Keratinocyte (primary cell): ENCODE data around the gene AIP. TPM values are rescaled to one million over a fixed set of nuclear protein-coding genes. Genes with fewer than 3 reads are reported as not detected.
A peak's percentile ranks its signal among the peaks of the same experiment; 100 is the strongest.
"Not testable (repeated sequence)": the region's sequence is repeated elsewhere in the genome, so short reads cannot be mapped to it uniquely, and the experiment has no call there.

ENCODE experiments used
- DNase-seq: peaks from one replicate; pipeline ENCODE4 v3.0.0-alpha.2; 2011; ENCODE audit warnings: low read depth, missing footprints, low spot score
- FAIRE-seq: peaks from 2 replicates; lab custom pipeline; 2011; peaks lifted over from hg19 to GRCh38; lab: Jason Lieb, UNC
- H2AFZ ChIP-seq: 2 replicates; pipeline ENCODE4 v1.6.0; 2012; ENCODE audit warnings: low read length, control low read depth, inconsistent platforms; ENCODE audit not compliant: control insufficient read depth
- H3K27ac ChIP-seq: 2 replicates; pipeline ENCODE4 v1.5.1; 2011; ENCODE audit warnings: low read length; ENCODE audit not compliant: control insufficient read depth, insufficient read depth
- H3K27me3 ChIP-seq: 3 replicates; pipeline ENCODE4 v1.6.0; 2011; ENCODE audit warnings: low read length; ENCODE audit not compliant: control insufficient read depth, insufficient read depth; ENCODE audit errors: extremely low read depth
- H3K36me3 ChIP-seq, 2 experiments: 2 replicates in 1 of 2; 3 replicates in 1 of 2; pipeline ENCODE4 v1.5.1; 2011; ENCODE audit warnings: low read length in 2 of 2, mild to moderate bottlenecking in 1 of 2; ENCODE audit not compliant: control insufficient read depth in 2 of 2, insufficient read depth in 2 of 2; ENCODE audit errors: extremely low read depth in 1 of 2
- H3K4me1 ChIP-seq: 3 replicates; pipeline ENCODE4 v1.5.1; 2011; ENCODE audit warnings: low read length; ENCODE audit not compliant: control insufficient read depth, insufficient read depth; ENCODE audit errors: extremely low read depth
- H3K4me2 ChIP-seq: 3 replicates; pipeline ENCODE4 v1.6.0; 2011; ENCODE audit warnings: low read depth, low read length; ENCODE audit not compliant: control insufficient read depth, insufficient read depth; ENCODE audit errors: extremely low read depth
- H3K4me3 ChIP-seq, 3 experiments: fragments of 200-600 bp in 1 of 3; sonication (generic) in 1 of 3; 2 replicates in 2 of 3; 3 replicates in 1 of 3; pipeline ENCODE4 v1.5.1; 2011 to 2016; ENCODE audit warnings: low read length in 3 of 3, mild to moderate bottlenecking in 3 of 3, control low read depth in 2 of 3, inconsistent platforms in 1 of 3, low read depth in 1 of 3, mixed read lengths in 1 of 3, mixed run types in 1 of 3, moderate library complexity in 1 of 3; ENCODE audit not compliant: control insufficient read depth in 2 of 3, insufficient read depth in 2 of 3; ENCODE audit errors: extremely low read depth in 1 of 3
- H3K79me2 ChIP-seq: 2 replicates; pipeline ENCODE4 v1.6.0; 2012; ENCODE audit warnings: low read length; ENCODE audit not compliant: control insufficient read depth, insufficient read depth
- H3K9ac ChIP-seq: 3 replicates; pipeline ENCODE4 v1.6.0; 2011; ENCODE audit warnings: low read length; ENCODE audit not compliant: control insufficient read depth, insufficient read depth; ENCODE audit errors: extremely low read depth
- H3K9me1 ChIP-seq: 3 replicates; pipeline ENCODE4 v1.6.0; 2011; ENCODE audit warnings: low read length; ENCODE audit not compliant: control insufficient read depth, insufficient read depth; ENCODE audit errors: extremely low read depth
- H3K9me3 ChIP-seq: 2 replicates; pipeline ENCODE4 v1.5.1; 2012; ENCODE audit warnings: low read depth, low read length; ENCODE audit not compliant: control insufficient read depth
- H4K20me1 ChIP-seq: 3 replicates; pipeline ENCODE4 v1.6.0; 2011; ENCODE audit warnings: low read length; ENCODE audit not compliant: control insufficient read depth, insufficient read depth; ENCODE audit errors: extremely low read depth
- EZH2 ChIP-seq: IDR thresholded peaks from one replicate; pipeline ENCODE4 v1.6.1; 2012; ENCODE audit warnings: inconsistent platforms, mild to moderate bottlenecking, low read length, moderate library complexity
- dilution Hi-C: fragments of 300-500 bp; cut with MboI; formaldehyde crosslinking; loops from one replicate; pipeline ENCODE4 v1.7.0; 2020; ENCODE audit warnings: low sequenced_read_pairs; ENCODE audit not compliant: extremely low pct_ligation_motif_present
- polyA plus RNA-seq, 5 experiments: library from polyadenylated mRNA; depleted of rRNA in 3 of 5; stranded (reverse) in 3 of 5; stranded (forward) in 1 of 5; unstranded in 1 of 5; fragments of >200 nt; gene quantifications; 1 replicate in 1 of 5; 2 replicates in 3 of 5; 3 replicates in 1 of 5; pipeline versions ENCODE4 v1.2.1 to v1.2.3, GENCODE V29; 2011 to 2012; ENCODE audit warnings: missing spikeins in 2 of 5, low read depth in 1 of 5, low replicate concordance in 1 of 5
- TF ChIP-seq, protein P1 (sequence below), 3 experiments: IDR thresholded peaks in 1 of 3; conservative IDR thresholded peaks in 1 of 3; optimal IDR thresholded peaks in 1 of 3; 2 replicates in 2 of 3; 3 replicates in 1 of 3; pipeline versions ENCODE3 to v1.5.1; 2011; ENCODE audit warnings: low read length in 3 of 3, mild to moderate bottlenecking in 3 of 3, moderate library complexity in 2 of 3, control low read depth in 1 of 3, inconsistent platforms in 1 of 3; ENCODE audit not compliant: insufficient read depth in 2 of 3; ENCODE audit errors: extremely low read depth in 1 of 3

Gene AIP
- polyA plus RNA-seq, 1 donor (not counting 4 experiments of a cell fraction or from before 2014, with no cell fraction given): 32.5 TPM

DNA sequence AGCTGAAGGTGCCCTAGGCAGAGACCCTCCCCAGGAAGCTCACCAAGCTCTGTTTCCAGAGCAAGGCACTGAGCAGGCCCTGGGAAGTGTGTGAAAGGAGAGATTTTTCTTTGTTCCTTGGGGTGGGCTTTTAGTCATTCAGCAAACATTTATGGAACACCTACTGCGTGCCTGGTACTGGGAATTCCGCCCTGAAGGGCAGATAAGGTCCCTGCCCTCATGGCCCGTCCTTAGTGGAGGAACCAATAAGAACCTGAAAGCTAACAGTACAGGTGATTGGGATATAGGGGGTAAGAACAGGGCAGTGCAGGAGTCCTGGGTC, 17.7 kb upstream of the AIP start:
- no peak overlapping the region for H2AFZ ChIP-seq
- dilution Hi-C loops: no loop called here

DNA sequence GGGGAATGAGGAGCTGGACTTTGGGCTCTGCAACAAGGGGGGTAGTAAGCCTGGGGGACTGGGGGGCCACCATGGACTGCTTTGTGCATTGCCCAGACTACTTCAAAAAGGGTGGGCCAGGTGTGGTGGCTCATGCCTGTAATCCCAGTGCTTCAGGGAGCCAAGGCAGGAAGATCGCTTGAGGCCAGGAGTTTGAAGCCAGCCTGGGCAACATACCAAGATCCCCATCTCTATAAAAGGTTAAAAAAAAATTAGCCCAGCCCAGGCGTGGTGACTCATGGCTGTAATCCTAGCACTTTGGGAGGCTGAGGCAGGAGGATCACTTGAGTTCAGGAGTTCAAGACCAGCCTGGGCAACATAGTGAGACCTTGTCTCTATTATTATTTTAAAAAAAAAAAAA, 17.3 kb upstream of the AIP start:
- H3K9me3 ChIP-seq, H4K20me1 ChIP-seq, H3K79me2 ChIP-seq, H3K27me3 ChIP-seq, dilution Hi-C loops, H2AFZ ChIP-seq, DNase-seq, H3K36me3 ChIP-seq, H3K9me1 ChIP-seq, FAIRE-seq: not testable (repeated sequence)
- H3K27ac ChIP-seq: peak overlapping the region; percentile 69
- peaks cover 23% of the 10 kb centered on the region for H3K4me1 ChIP-seq
- peak overlapping the region; percentile 76 for H3K4me2 ChIP-seq
- peak overlapping the region; percentile 45 to 73 (median 46) for H3K4me3 ChIP-seq
- H3K9ac ChIP-seq: peak overlapping the region; percentile 64

More for the DNA sequence above, 17.7 kb upstream of the AIP start:
- Histone ChIP-seq H3K9ac (peak overlapping the region; percentile 64), H3K27me3 (no peaks in the 10 kb centered on the region), H3K9me3 (no peaks in the 10 kb centered on the region), H3K4me2 (peak overlapping the region; percentile 76), H3K79me2 (no peaks in the 10 kb centered on the region), H3K36me3 (peaks cover 0 to 5% of the 10 kb centered on the region in 2 experiments), H3K27ac (peak overlapping the region; percentile 69), H3K4me1 (peaks cover 23% of the 10 kb centered on the region), H3K4me3 (peak overlapping the region; percentile 45 to 73 (median 46)), H3K9me1 (no peaks in the 10 kb centered on the region), H4K20me1 (no peaks in the 10 kb centered on the region)
- FAIRE-seq (no peak), DNase-seq (no peak)
- TF ChIP-seq, protein P1, sequence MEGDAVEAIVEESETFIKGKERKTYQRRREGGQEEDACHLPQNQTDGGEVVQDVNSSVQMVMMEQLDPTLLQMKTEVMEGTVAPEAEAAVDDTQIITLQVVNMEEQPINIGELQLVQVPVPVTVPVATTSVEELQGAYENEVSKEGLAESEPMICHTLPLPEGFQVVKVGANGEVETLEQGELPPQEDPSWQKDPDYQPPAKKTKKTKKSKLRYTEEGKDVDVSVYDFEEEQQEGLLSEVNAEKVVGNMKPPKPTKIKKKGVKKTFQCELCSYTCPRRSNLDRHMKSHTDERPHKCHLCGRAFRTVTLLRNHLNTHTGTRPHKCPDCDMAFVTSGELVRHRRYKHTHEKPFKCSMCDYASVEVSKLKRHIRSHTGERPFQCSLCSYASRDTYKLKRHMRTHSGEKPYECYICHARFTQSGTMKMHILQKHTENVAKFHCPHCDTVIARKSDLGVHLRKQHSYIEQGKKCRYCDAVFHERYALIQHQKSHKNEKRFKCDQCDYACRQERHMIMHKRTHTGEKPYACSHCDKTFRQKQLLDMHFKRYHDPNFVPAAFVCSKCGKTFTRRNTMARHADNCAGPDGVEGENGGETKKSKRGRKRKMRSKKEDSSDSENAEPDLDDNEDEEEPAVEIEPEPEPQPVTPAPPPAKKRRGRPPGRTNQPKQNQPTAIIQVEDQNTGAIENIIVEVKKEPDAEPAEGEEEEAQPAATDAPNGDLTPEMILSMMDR (optimal IDR thresholded peaks at IDR 0.05 in 1 of 3, IDR thresholded peaks at IDR 0.05 in 1 of 3, conservative IDR thresholded peaks at IDR 0.05 in 1 of 3; ENCODE audit: extremely low read depth in 1 of 3, insufficient read depth in 2 of 3, low read length in 3 of 3): no peak
- no peak for TF ChIP-seq EZH2

DNA sequence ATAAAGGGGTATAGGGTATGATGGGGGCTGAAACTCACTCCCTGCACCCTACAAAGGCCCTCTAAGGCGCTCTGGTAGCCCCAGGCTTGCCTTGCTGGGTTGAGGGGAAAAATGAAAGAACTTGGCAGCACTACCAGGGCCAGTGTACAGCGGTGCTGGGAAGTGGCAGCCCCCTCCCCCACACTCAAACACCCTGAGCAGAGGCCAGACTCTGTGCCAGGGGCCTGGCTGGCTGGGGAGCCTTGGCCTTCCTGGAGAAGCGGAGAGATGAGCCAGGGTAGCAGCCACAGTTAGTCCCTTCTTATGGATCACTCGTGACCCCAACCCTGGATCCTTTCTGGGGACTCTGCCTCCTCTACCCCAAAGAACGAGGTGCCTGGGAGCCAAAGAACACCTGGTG, 16.5 kb upstream of the AIP start:
- TF ChIP-seq, protein P1 (optimal IDR thresholded peaks at IDR 0.05 in 1 of 3, IDR thresholded peaks at IDR 0.05 in 1 of 3, conservative IDR thresholded peaks at IDR 0.05 in 1 of 3; ENCODE audit: extremely low read depth in 1 of 3, insufficient read depth in 2 of 3, low read length in 3 of 3): no peak
- TF ChIP-seq EZH2: no peak
- Histone ChIP-seq H3K9ac (no peak overlapping the region), H3K79me2 (no peaks in the 10 kb centered on the region), H4K20me1 (no peaks in the 10 kb centered on the region), H3K9me1 (no peaks in the 10 kb centered on the region), H3K27ac (no peak overlapping the region), H3K4me3 (no peak overlapping the region), H3K36me3 (peaks cover 0 to 5% of the 10 kb centered on the region in 2 experiments), H3K9me3 (no peaks in the 10 kb centered on the region), H2AFZ (no peak overlapping the region), H3K4me2 (no peak overlapping the region), H3K27me3 (no peaks in the 10 kb centered on the region), H3K4me1 (peaks cover 23% of the 10 kb centered on the region)
- DNase-seq: no peak
- dilution Hi-C loops: no loop called here
- FAIRE-seq: no peak
